Measurements from ENCODE around the gene MISP.
A peak's percentile ranks its signal among the peaks of the same experiment; 100 is the strongest.

MISP gene

DNA sequence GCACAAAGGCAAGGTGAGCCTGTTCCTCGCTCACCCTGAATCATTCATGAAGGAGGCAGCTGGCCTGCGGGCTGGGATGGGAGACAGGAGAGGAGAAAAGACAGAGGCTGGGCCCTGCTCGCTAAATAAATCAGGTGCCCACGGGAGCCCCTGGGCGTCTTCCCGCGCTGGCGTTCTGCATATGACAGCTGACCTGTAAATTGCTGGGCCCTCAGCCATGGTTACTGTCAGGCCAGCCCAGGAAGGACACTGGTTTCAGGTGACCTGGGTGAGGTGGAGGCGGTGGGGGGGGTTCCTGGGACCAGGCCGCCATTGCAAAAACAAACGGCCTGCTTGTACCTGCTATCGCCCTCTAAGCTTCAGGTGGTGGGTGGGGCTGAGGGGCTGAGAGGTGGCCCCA is 42.9 kb downstream of the MISP start:
- no peaks in the 10 kb centered on the region for H3K9me3 ChIP-seq (ENCODE audit: control insufficient read depth, low read length)
- WGBS, 2 experiments (ENCODE audit: insufficient coverage in 2 of 2): 97 to 99% methylated on average over 10 to 12 of the region's 12 CpGs
- no peak overlapping the region for H3K27ac ChIP-seq (ENCODE audit: low read depth, low read length, severe bottlenecking)
- H3K36me3 ChIP-seq (ENCODE audit: control insufficient read depth, insufficient read depth, low read length): peaks cover 9% of the 10 kb centered on the region
- H3K4me1 ChIP-seq (ENCODE audit: control insufficient read depth, insufficient read depth, low read length, poor library complexity, severe bottlenecking): peaks cover 26% of the 10 kb centered on the region
- no peak overlapping the region for H3K4me3 ChIP-seq (ENCODE audit: extremely low read depth, insufficient read depth, low read length, poor library complexity, severe bottlenecking)

DNA sequence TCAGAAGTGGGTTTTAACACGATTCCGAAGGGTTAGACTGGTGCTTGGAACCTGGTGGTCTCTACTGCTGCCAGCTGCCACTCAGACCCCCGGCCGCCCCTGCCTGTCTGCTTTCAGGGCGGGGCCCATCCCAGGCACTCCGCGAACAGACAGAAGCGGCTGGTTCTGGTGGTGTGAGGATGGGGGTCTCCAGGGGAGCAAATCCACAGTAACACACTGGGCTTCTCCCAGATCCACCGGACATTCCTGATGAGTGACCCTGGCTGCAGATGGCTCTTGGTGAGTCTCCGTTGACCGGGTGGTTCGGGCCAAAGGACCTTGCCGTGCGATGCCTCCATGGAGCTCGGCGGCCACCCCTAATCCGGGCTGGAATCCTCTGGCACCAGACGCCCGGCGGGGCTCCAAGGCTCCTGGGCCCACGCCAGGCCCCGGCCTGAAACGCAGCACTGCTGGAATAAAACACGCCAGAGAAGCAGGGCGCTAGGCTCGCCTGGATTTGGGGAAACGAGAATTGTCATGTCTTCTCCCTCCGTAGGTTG is 44.2 kb downstream of the MISP start:
- no peak overlapping the region for H3K27ac ChIP-seq (ENCODE audit: low read depth, low read length, severe bottlenecking)
- peaks cover 22% of the 10 kb centered on the region for H3K4me1 ChIP-seq (ENCODE audit: control insufficient read depth, insufficient read depth, low read length, poor library complexity, severe bottlenecking)
- peaks cover 22% of the 10 kb centered on the region for H3K36me3 ChIP-seq (ENCODE audit: control insufficient read depth, insufficient read depth, low read length)
- no peak overlapping the region for H3K4me3 ChIP-seq (ENCODE audit: extremely low read depth, insufficient read depth, low read length, poor library complexity, severe bottlenecking)
- H3K9me3 ChIP-seq (ENCODE audit: control insufficient read depth, low read length): no peaks in the 10 kb centered on the region
- 98 to 99% methylated on average over 27 to 28 of the region's 28 CpGs for WGBS, 2 experiments (ENCODE audit: insufficient coverage in 2 of 2)

DNA sequence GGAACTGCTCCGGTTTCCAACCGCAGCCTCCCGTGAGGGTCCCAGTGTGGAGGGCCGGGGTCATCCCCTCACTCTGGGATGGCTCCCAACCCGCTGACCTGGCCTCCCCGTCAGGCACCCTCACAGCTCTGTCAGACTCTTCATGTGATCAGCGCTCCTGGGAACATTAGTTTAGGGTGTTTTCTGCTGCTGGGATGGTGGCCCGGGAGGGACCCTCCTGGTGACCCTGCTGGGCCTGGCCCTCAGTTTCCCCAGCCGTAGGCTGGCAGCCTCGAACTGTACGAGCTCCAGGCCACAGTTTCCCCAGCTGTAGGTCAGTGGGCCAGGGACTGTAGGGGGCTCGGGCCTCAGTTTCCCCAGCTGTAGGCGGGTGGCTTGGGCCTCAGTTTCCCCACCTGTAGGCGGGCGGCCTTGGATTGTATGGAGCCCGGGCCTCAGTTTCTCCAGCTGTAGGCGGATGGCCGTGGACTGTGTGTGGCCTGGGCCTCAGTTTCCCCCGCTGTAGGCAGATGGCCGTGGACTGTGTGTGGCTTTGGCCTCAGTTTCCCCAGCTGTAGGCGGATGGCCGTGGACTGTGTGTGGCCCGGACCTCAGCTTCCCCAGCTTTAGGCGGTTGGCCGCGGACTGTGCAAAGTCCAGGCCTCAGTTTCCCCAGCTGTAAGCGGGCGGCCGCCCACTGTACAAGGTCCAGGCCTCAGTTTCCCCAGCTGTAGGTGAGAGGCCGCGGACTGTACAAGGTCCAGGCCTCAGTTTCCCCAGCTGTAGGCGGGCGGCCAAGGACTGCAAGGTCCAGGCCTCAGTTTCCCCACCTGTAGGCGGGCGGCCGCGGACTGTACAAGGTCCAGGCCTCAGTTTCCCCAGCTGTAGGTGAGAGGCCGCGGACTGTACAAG is 45.0 kb downstream of the MISP start:
- 91 to 94% methylated on average over 38 to 39 of the region's 39 CpGs for WGBS, 2 experiments (ENCODE audit: insufficient coverage in 2 of 2)
- Histone ChIP-seq H3K4me3 (ENCODE audit: extremely low read depth, insufficient read depth, low read length, poor library complexity, severe bottlenecking) (peak overlapping the region; percentile 38), H3K4me1 (ENCODE audit: control insufficient read depth, insufficient read depth, low read length, poor library complexity, severe bottlenecking) (peaks cover 30% of the 10 kb centered on the region), H3K27ac (ENCODE audit: low read depth, low read length, severe bottlenecking) (no peak overlapping the region), H3K9me3 (ENCODE audit: control insufficient read depth, low read length) (no peaks in the 10 kb centered on the region), H3K36me3 (ENCODE audit: control insufficient read depth, insufficient read depth, low read length) (peaks cover 29% of the 10 kb centered on the region)

DNA sequence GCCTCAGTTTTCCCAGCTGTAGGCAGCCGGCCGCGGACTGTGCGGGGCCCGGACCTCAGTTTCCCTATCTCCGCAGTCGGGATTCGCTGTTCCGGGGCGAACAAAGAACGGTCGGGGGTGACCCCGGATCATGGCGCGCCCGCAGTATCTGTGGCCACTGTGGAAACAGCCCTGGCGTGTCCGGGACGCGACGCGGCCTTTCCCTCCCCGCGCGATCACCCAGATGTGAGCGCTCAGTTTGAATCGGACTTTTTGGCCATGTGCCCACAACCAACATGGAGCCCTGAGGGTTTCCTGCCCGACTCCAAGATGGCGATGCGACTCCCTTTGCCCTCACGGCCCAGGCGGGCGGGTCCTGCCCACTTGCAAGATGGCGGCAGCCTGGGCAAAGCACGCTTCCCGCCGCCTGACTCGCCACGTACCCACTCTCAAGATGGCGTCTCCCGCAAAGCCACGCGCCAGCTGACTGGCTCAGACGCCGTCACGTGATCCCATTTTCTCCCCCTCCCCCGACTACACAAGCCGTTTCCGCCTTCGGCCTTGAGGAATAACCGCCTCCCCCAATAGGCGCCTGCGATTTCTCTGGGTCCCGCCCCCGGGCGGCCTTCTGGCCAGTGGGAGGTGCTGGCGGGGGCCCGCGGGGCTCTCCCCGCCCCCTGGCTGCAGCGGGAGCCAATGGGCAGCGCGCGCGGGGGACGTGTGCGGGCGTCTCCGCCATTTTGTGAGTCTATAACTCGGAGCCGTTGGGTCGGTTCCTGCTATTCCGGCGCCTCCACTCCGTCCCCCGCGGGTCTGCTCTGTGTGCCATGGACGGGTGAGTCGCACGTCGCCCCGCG is 46.0 kb downstream of the MISP start, which contains the start of gene PTBP1:
PTBP1 (plus strand) TSS at position 761 of the 836 bp plus-strand sequence; CDS start at position 807, 46 bp downstream.
- WGBS, 2 experiments (ENCODE audit: insufficient coverage in 2 of 2): 1 to 3% methylated on average over 74 to 78 of the region's 83 CpGs
- Histone ChIP-seq H3K27ac (ENCODE audit: low read depth, low read length, severe bottlenecking) (peak within 1 kb of the TSS; percentile 99), H3K4me3 (ENCODE audit: extremely low read depth, insufficient read depth, low read length, poor library complexity, severe bottlenecking) (peak within 1 kb of the TSS; percentile 97), H3K4me1 (ENCODE audit: control insufficient read depth, insufficient read depth, low read length, poor library complexity, severe bottlenecking) (peaks cover 35% of the 10 kb centered on the region), H3K36me3 (ENCODE audit: control insufficient read depth, insufficient read depth, low read length) (peaks cover 39% of the 10 kb centered on the region), H3K9me3 (ENCODE audit: control insufficient read depth, low read length) (no peaks in the 10 kb centered on the region)

DNA sequence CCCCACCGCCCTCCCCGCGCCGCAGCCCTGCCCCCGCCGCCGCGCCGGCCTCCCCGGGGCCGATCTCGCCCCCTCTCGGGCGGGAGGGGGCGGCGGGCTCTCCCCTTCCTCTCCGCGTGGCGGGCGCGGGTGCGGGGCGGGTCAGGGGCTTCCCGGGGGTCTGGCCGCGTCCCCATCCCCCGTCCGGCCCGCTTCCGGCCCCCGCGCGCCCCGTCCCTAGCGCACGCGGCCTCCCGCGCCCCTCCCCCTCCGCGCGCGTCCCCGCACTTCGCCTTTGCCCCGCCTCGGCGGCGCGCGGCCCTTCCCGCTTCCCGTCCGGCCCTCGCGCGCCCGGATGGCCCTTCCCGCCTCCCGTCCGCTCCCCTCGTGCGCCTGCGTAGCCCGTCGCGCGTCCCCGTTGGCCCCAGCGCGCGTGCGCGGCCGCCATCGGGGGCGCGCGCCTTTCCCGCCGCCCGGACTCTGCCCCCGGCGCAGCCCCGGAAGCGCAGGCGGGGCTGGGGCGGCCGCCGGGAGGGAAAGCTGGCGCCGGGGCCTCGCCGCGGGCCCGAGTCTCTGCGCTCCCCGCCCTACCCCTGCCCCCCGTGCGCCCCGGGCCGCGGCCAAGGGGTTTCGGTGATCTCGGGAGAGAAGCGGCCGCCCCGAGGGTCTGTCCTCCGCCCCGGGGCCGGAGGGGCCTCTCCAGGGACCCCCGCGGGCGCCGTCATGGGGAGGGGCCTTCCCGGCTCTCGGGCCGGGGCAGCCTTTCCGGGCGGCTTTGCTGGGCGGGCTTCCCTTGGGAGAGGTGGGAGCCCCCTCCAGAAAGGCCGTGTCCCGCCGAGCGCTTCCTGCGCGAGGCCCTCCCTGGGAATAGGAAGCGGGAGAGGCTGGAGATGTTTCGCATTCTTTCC is 46.9 kb downstream of the MISP start:
- Histone ChIP-seq H3K4me3 (ENCODE audit: extremely low read depth, insufficient read depth, low read length, poor library complexity, severe bottlenecking) (peak overlapping the region; percentile 97), H3K9me3 (ENCODE audit: control insufficient read depth, low read length) (no peaks in the 10 kb centered on the region), H3K36me3 (ENCODE audit: control insufficient read depth, insufficient read depth, low read length) (peaks cover 48% of the 10 kb centered on the region), H3K4me1 (ENCODE audit: control insufficient read depth, insufficient read depth, low read length, poor library complexity, severe bottlenecking) (peaks cover 32% of the 10 kb centered on the region), H3K27ac (ENCODE audit: low read depth, low read length, severe bottlenecking) (peak overlapping the region; percentile 99)
- WGBS, 2 experiments (ENCODE audit: insufficient coverage in 2 of 2): 0% methylated on average over 76 to 82 of the region's 129 CpGs

DNA sequence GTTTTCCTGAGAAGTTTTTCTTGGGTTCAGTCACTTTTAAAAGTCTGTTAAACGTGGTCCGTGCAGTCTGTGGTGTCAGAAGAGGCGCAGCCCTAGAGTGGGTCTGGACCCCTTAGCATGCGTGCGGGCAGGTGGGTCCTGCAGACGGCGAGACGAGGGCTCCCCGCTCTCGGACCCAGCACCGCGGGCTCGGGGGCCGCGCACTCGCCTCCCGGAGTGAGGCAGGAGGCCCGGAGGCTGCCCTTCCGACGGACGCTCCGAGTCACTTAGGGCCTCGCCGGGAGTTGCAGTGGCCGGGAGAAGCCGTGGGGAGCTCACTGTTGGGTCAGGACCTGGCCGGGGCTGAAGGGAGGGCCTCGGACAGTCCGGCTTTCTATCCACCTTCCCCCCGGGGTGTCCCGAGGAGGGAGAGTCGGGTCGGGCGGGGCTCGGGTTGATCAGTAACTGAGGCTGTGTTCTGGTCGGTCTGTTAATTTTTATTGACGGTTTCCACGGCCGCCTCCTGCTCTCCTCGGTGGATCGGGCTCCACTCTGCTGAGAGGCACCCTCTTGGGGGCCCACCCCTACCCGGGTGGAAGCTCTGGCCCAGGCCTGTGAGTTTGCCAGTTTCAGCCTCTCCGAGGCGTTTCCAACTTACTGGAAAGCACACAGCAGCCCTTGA is 47.6 kb downstream of the MISP start:
- no peaks in the 10 kb centered on the region for H3K9me3 ChIP-seq (ENCODE audit: control insufficient read depth, low read length)
- H3K4me1 ChIP-seq (ENCODE audit: control insufficient read depth, insufficient read depth, low read length, poor library complexity, severe bottlenecking): peaks cover 30% of the 10 kb centered on the region
- peak overlapping the region; percentile 99 for H3K27ac ChIP-seq (ENCODE audit: low read depth, low read length, severe bottlenecking)
- peak overlapping the region; percentile 97 for H3K4me3 ChIP-seq (ENCODE audit: extremely low read depth, insufficient read depth, low read length, poor library complexity, severe bottlenecking)
- 1% methylated on average over 30 to 36 of the region's 44 CpGs for WGBS, 2 experiments (ENCODE audit: insufficient coverage in 2 of 2)
- H3K36me3 ChIP-seq (ENCODE audit: control insufficient read depth, insufficient read depth, low read length): peaks cover 55% of the 10 kb centered on the region

DNA sequence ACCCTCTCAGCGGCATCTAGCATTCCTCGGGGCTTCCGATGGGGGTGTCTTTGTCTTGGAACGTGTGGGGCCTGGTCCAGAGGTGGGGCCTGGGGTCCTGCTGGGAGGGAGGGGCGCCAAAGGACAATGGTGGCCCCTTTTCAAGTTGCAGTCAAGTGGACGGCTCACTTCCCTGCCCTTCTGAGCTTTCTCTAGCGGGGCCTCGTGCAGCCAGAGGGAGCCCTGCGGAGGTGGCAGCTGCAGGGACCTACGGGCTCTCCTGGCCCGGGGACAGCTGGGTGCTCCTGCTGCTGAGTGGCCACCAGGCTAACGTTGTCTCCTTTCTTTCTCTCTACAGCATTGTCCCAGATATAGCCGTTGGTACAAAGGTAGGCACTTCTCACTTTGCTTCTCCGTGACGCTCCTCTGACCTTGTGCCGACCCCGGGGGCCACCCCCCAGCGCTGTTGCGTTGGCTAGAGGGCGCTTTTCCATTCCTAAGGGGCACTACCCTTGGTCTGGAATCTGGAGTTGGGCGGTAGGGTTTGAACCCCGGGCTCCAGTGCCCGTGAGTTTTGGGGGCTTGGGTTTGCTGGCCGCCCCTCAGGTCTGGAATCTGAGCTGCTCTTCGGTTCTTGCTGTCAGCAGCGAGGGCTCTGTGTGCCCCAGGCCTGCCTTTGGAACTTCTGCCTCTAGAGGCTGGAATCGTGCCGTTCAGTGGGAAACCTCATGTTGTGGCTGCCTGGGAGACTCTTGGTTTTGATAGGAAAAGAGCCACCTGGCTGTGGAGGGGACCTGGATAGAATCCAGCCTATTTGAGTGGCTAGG is 48.4 kb downstream of the MISP start:
- Histone ChIP-seq H3K27ac (ENCODE audit: low read depth, low read length, severe bottlenecking) (peak overlapping the region; percentile 99), H3K9me3 (ENCODE audit: control insufficient read depth, low read length) (no peaks in the 10 kb centered on the region), H3K36me3 (ENCODE audit: control insufficient read depth, insufficient read depth, low read length) (peaks cover 63% of the 10 kb centered on the region), H3K4me3 (ENCODE audit: extremely low read depth, insufficient read depth, low read length, poor library complexity, severe bottlenecking) (peak overlapping the region; percentile 97), H3K4me1 (ENCODE audit: control insufficient read depth, insufficient read depth, low read length, poor library complexity, severe bottlenecking) (peaks cover 30% of the 10 kb centered on the region)
- 15 to 21% methylated on average over 22 to 28 of the region's 28 CpGs for WGBS, 2 experiments (ENCODE audit: insufficient coverage in 2 of 2)

DNA sequence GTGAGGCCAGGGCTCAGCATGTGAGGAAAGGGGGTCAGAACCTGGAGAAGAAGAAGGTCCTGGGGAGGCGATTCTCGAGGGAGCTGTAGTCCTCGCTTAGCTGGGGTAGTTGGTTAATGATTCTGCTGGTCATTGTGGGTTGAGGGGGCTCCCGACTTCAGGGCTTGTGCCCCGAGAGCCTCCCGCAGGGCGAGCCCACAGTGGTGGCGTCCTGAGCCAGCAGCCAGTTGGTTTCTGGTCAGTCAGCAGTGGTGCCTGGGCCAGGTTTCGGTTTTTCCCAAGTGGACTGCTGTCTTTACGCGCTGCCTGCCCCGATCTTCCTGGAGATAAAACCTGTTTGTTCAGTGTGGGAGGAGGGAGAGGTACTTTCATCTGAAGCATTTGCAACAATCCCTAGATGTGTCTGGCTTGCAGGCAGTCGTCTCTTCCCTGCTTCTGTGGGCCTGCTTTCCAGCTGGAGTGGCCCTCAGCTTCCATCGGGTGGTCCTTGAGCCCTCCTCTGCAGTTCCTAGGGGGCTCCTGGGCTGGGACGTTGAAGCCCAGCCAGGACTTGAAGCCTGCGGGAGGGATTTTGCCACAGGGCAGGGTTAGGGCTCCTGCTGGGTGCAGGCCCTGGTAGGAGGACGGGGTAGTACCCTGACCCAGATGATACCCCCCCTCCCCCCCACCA is 49.6 kb downstream of the MISP start:
- H3K9me3 ChIP-seq (ENCODE audit: control insufficient read depth, low read length): no peaks in the 10 kb centered on the region
- peak overlapping the region; percentile 41 for H3K27ac ChIP-seq (ENCODE audit: low read depth, low read length, severe bottlenecking)
- H3K4me1 ChIP-seq (ENCODE audit: control insufficient read depth, insufficient read depth, low read length, poor library complexity, severe bottlenecking): peaks cover 30% of the 10 kb centered on the region
- H3K4me3 ChIP-seq (ENCODE audit: extremely low read depth, insufficient read depth, low read length, poor library complexity, severe bottlenecking): peak overlapping the region; percentile 14
- WGBS, 2 experiments (ENCODE audit: insufficient coverage in 2 of 2): 87 to 89% methylated on average over 9 to 15 of the region's 17 CpGs
- peaks cover 75% of the 10 kb centered on the region for H3K36me3 ChIP-seq (ENCODE audit: control insufficient read depth, insufficient read depth, low read length)
